ENCODE measurements around the gene LAMP5. TPM values are rescaled to one million over a fixed set of nuclear protein-coding genes. Genes with fewer than 3 reads are reported as not detected.

LAMP5 gene
- total and polyA plus RNA-seq, 2 of the 13 experiments (the other 11 are each of a cell fraction or from before 2014, with no cell fraction given): not detected

DNA sequence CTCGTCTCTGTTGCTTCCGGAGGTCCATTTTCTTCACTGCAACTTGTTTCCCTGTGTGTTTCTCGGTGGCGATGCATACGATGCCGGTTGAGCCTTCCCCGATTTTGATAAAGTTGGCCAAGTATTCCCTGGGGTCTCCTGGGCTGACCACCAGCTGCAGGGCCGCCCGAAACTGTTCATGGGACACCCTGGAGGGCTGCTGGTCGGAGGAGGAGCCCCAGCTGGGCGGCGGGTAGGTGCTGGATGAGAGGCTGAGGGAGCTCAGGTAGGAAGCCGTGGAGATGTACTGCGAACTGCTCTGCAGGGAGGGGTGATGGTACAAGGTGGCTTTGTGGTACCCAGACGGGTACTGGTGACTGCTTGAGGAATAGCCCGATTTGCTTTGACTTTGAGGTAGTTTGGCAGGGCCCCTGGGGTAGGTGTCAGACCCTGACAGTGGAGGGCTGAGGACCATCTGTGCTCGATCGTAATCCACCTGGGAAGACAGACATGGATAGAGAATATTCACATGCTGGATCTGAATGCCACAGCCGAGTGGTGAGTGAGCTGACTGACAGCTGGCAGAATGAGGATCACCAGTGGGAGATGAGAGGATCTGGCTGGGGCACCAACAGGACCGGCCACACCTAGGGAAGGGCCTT, 51.6 kb downstream of the LAMP5 start:
- H3K9me3 ChIP-seq (ENCODE audit: low read length): no peaks in the 10 kb centered on the region
- H3K9ac ChIP-seq (ENCODE audit: insufficient read depth, low read depth, low read length): no peak overlapping the region
- in situ Hi-C loops (cut with HindIII; ENCODE audit: extremely low pct_ligation_motif_present, low pct_unique_long_range_greater_than_20kb): no loop called here
- H3K4me3 ChIP-seq (replicated peaks in 1 of 3; ENCODE audit: insufficient read depth in 1 of 3, low read depth in 2 of 3, low read length in 3 of 3): no peak overlapping the region
- H3K4me1 ChIP-seq (ENCODE audit: insufficient read depth, low read length): no peaks in the 10 kb centered on the region
- POLR2A ChIA-PET: no interaction called here
- H3K27me3 ChIP-seq (ENCODE audit: control insufficient read depth in 1 of 2, insufficient read depth in 2 of 2, low read length in 2 of 2): no peaks in the 10 kb centered on the region; a peak in 2 of 5 replicates
- no peaks in the 10 kb centered on the region for H3K36me3 ChIP-seq (replicated peaks in 1 of 2; ENCODE audit: control insufficient read depth in 1 of 2, insufficient read depth in 2 of 2, low read length in 2 of 2)
- no peak for TF ChIP-seq ZNF570 (CRISPR knock-in tag; IDR thresholded peaks at IDR 0.05; ENCODE audit: borderline replicate concordance)
- no peak for TF ChIP-seq ELF1 (CRISPR knock-in tag; IDR thresholded peaks at IDR 0.05)
- no peak overlapping the region for H2AFZ ChIP-seq (ENCODE audit: low read length)
- intact Hi-C loops (cut with micrococcal nuclease; ENCODE audit: unreplicated experiment): no loop called here
- no peaks in the 10 kb centered on the region for H3K79me2 ChIP-seq (ENCODE audit: insufficient read depth, low read length)
- no peak; the same call in 2 of the 3 replicates for ATAC-seq
- H3K4me2 ChIP-seq (ENCODE audit: low read depth, low read length): no peak overlapping the region
- DNase-seq (ENCODE audit: low spot score): no peak
- no peaks in the 10 kb centered on the region for H4K20me1 ChIP-seq (ENCODE audit: insufficient read depth, low read length)
- FAIRE-seq: no peak
- 16% methylated on average over 20 of the region's 20 CpGs for WGBS (ENCODE audit: low lambda C conversion rate)
- H3K27ac ChIP-seq (ENCODE audit: extremely low read length, insufficient read depth, low read length): no peak overlapping the region
- no TSS peak for BruUV-seq (replicated peaks)
- CTCF ChIA-PET (ENCODE audit: low intra/inter-chr PET ratio, low total read pairs): no interaction called here

DNA sequence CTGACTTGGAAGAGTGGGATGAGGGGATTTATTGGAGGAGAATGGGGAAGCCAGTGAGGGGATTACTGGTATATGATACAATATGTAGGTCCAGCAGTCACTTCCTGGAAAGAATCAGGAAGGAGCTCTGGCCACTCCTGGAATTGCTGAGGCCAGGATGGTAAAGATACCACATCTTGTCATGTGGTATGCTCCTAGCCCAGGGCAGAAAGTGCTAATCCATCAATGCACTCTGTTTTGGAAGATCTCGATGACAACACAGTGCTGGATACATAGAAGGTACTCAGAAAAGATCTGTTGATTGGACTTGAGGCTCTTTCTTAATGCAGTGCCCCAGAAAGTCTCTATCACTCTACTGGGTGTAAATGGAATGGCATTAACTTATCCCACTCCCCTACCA, 52.6 kb downstream of the LAMP5 start:
- in situ Hi-C loops (cut with HindIII; ENCODE audit: extremely low pct_ligation_motif_present, low pct_unique_long_range_greater_than_20kb): no loop called here
- no peak for TF ChIP-seq SALL2 (CRISPR knock-in tag; IDR thresholded peaks at IDR 0.05)
- TF ChIP-seq, protein P1, sequence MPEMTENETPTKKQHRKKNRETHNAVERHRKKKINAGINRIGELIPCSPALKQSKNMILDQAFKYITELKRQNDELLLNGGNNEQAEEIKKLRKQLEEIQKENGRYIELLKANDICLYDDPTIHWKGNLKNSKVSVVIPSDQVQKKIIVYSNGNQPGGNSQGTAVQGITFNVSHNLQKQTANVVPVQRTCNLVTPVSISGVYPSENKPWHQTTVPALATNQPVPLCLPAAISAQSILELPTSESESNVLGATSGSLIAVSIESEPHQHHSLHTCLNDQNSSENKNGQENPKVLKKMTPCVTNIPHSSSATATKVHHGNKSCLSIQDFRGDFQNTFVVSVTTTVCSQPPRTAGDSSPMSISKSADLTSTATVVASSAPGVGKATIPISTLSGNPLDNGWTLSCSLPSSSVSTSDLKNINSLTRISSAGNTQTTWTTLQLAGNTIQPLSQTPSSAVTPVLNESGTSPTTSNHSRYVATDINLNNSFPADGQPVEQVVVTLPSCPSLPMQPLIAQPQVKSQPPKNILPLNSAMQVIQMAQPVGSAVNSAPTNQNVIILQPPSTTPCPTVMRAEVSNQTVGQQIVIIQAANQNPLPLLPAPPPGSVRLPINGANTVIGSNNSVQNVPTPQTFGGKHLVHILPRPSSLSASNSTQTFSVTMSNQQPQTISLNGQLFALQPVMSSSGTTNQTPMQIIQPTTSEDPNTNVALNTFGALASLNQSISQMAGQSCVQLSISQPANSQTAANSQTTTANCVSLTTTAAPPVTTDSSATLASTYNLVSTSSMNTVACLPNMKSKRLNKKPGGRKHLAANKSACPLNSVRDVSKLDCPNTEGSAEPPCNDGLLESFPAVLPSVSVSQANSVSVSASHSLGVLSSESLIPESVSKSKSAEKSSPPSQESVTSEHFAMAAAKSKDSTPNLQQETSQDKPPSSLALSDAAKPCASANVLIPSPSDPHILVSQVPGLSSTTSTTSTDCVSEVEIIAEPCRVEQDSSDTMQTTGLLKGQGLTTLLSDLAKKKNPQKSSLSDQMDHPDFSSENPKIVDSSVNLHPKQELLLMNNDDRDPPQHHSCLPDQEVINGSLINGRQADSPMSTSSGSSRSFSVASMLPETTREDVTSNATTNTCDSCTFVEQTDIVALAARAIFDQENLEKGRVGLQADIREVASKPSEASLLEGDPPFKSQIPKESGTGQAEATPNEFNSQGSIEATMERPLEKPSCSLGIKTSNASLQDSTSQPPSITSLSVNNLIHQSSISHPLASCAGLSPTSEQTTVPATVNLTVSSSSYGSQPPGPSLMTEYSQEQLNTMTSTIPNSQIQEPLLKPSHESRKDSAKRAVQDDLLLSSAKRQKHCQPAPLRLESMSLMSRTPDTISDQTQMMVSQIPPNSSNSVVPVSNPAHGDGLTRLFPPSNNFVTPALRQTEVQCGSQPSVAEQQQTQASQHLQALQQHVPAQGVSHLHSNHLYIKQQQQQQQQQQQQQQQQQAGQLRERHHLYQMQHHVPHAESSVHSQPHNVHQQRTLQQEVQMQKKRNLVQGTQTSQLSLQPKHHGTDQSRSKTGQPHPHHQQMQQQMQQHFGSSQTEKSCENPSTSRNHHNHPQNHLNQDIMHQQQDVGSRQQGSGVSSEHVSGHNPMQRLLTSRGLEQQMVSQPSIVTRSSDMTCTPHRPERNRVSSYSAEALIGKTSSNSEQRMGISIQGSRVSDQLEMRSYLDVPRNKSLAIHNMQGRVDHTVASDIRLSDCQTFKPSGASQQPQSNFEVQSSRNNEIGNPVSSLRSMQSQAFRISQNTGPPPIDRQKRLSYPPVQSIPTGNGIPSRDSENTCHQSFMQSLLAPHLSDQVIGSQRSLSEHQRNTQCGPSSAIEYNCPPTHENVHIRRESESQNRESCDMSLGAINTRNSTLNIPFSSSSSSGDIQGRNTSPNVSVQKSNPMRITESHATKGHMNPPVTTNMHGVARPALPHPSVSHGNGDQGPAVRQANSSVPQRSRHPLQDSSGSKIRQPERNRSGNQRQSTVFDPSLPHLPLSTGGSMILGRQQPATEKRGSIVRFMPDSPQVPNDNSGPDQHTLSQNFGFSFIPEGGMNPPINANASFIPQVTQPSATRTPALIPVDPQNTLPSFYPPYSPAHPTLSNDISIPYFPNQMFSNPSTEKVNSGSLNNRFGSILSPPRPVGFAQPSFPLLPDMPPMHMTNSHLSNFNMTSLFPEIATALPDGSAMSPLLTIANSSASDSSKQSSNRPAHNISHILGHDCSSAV (CRISPR knock-in tag; IDR thresholded peaks at IDR 0.05; ENCODE audit: borderline replicate concordance): no peak
- no peak for TF ChIP-seq AGO2 (optimal IDR thresholded peaks at IDR 0.05; ENCODE audit: low read depth, low read length)
- TF ChIP-seq NPAS2 (CRISPR knock-in tag; IDR thresholded peaks at IDR 0.05; ENCODE audit: borderline replicate concordance): no peak

More for the DNA sequence above, 52.6 kb downstream of the LAMP5 start:
- POLR2A ChIA-PET: no interaction called here
- ATAC-seq (no peak), FAIRE-seq (no peak), DNase-seq (ENCODE audit: low spot score) (no peak)
- Histone ChIP-seq H2AFZ (ENCODE audit: low read length) (no peak overlapping the region), H3K4me3 (replicated peaks in 1 of 3; ENCODE audit: insufficient read depth in 1 of 3, low read depth in 2 of 3, low read length in 3 of 3) (no peak overlapping the region), H3K4me1 (ENCODE audit: insufficient read depth, low read length) (no peaks in the 10 kb centered on the region), H3K79me2 (ENCODE audit: insufficient read depth, low read length) (no peaks in the 10 kb centered on the region), H3K27ac (ENCODE audit: extremely low read length, insufficient read depth, low read length) (no peak overlapping the region), H4K20me1 (ENCODE audit: insufficient read depth, low read length) (no peaks in the 10 kb centered on the region), H3K9ac (ENCODE audit: insufficient read depth, low read depth, low read length) (no peak overlapping the region), H3K27me3 (ENCODE audit: control insufficient read depth in 1 of 2, insufficient read depth in 2 of 2, low read length in 2 of 2) (no peaks in the 10 kb centered on the region; a peak in 2 of 5 replicates), H3K36me3 (replicated peaks in 1 of 2; ENCODE audit: control insufficient read depth in 1 of 2, insufficient read depth in 2 of 2, low read length in 2 of 2) (no peaks in the 10 kb centered on the region), H3K9me3 (ENCODE audit: low read length) (no peaks in the 10 kb centered on the region), H3K4me2 (ENCODE audit: low read depth, low read length) (no peak overlapping the region)
- BruUV-seq (replicated peaks): no TSS peak
- whole genome bisulfite sequencing (ENCODE audit: low lambda C conversion rate): 0% methylated on average over 1 of the region's 1 CpG
- intact Hi-C loops (cut with micrococcal nuclease; ENCODE audit: unreplicated experiment): no loop called here
- CTCF ChIA-PET (ENCODE audit: low intra/inter-chr PET ratio, low total read pairs): no interaction called here
